Right hindlimb (tissue), 1 donor: Measurements from ENCODE around the gene EDN3.

ENCODE experiments used
- DNase-seq: peaks from one replicate; pipeline ENCODE4 v3.0.0-alpha.2; 2018

EDN3 gene

GRCh38 chr20:59308493-59309201 lies 8.2 kb downstream of the EDN3 start:
- DNase-seq: no peak

- no peak for DNase-seq
Observed at GRCh38 chr20:59309218-59309617, 8.8 kb downstream of the EDN3 start.

GRCh38 chr20:59314997-59315396 lies 14.6 kb downstream of the EDN3 start:
- peak; percentile 79 for DNase-seq

GRCh38 chr20:59316911-59317731 lies 16.7 kb downstream of the EDN3 start:
- no peak for DNase-seq

- no peak for DNase-seq
Observed at GRCh38 chr20:59318201-59318790, 17.9 kb downstream of the EDN3 start.

GRCh38 chr20:59318803-59319202 lies 18.4 kb downstream of the EDN3 start:
- no peak for DNase-seq

GRCh38 chr20:59320426-59320825 lies 20.0 kb downstream of the EDN3 start:
- no peak for DNase-seq

GRCh38 chr20:59320854-59321647 lies 20.6 kb downstream of the EDN3 start:
- DNase-seq: no peak

GRCh38 chr20:59322081-59322480 lies 21.7 kb downstream of the EDN3 start:
- DNase-seq: no peak

- no peak for DNase-seq
Observed at GRCh38 chr20:59322585-59323454, 22.4 kb downstream of the EDN3 start.

GRCh38 chr20:59323731-59324130 lies 23.3 kb downstream of the EDN3 start:
- DNase-seq: no peak

GRCh38 chr20:59324521-59325141 lies 24.2 kb downstream of the EDN3 start:
- no peak for DNase-seq

GRCh38 chr20:59325142-59325523 lies 24.7 kb downstream of the EDN3 start:
- DNase-seq: no peak

GRCh38 chr20:59326188-59326587 lies 25.8 kb downstream of the EDN3 start:
- no peak for DNase-seq

GRCh38 chr20:59328071-59328470 lies 27.7 kb downstream of the EDN3 start:
- no peak for DNase-seq

- no peak for DNase-seq
Observed at GRCh38 chr20:59331721-59332329, 31.4 kb downstream of the EDN3 start.

GRCh38 chr20:59333260-59333845 lies 32.9 kb downstream of the EDN3 start:
- no peak for DNase-seq

- no peak for DNase-seq
Observed at GRCh38 chr20:59333951-59334350, 33.5 kb downstream of the EDN3 start.

- DNase-seq: peak; percentile 78
Observed at GRCh38 chr20:59334651-59335300, 34.4 kb downstream of the EDN3 start.

- DNase-seq: no peak
Observed at GRCh38 chr20:59335377-59335776, 35.0 kb downstream of the EDN3 start.
